Measurements from ENCODE around the gene HACD1.

HACD1 gene

DNA sequence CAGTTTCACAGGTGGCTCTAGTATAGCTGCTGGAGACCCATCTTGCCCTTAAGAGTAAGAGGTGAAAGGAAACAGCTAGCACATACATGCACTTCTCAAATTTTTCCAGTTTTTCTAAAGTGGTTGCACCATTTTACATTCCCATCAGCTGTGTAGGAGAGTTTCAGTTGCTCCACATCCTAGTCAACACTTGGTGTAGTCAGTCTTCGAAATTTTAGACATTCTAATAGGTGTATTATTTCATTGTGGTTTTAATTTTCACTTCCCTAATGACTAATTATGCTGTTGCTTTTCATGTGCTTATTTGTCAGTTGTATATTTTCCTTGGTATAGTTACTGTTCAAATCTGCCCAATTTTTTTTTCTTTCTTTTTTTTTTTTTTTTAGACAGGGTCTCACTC lies 9.5 kb upstream of the HACD1 start:
- no peak overlapping the region for H3K27ac ChIP-seq
- H3K27me3 ChIP-seq (ENCODE audit: insufficient read depth, low read depth), result no peaks in the 10 kb centered on the region
- no peaks in the 10 kb centered on the region for H3K4me1 ChIP-seq (ENCODE audit: low read depth, poor library complexity, severe bottlenecking)
- H3K9ac ChIP-seq, result no peak overlapping the region
- H3K4me3 ChIP-seq (IDR thresholded peaks at IDR 0.05; ENCODE audit: insufficient read depth, low read depth, low read length), result no peak overlapping the region
- H3K79me2 ChIP-seq (ENCODE audit: insufficient read depth, low read depth), result no peaks in the 10 kb centered on the region
- no peaks in the 10 kb centered on the region for H3K36me3 ChIP-seq (ENCODE audit: insufficient read depth)
- TF ChIP-seq, protein P1, sequence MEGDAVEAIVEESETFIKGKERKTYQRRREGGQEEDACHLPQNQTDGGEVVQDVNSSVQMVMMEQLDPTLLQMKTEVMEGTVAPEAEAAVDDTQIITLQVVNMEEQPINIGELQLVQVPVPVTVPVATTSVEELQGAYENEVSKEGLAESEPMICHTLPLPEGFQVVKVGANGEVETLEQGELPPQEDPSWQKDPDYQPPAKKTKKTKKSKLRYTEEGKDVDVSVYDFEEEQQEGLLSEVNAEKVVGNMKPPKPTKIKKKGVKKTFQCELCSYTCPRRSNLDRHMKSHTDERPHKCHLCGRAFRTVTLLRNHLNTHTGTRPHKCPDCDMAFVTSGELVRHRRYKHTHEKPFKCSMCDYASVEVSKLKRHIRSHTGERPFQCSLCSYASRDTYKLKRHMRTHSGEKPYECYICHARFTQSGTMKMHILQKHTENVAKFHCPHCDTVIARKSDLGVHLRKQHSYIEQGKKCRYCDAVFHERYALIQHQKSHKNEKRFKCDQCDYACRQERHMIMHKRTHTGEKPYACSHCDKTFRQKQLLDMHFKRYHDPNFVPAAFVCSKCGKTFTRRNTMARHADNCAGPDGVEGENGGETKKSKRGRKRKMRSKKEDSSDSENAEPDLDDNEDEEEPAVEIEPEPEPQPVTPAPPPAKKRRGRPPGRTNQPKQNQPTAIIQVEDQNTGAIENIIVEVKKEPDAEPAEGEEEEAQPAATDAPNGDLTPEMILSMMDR (conservative IDR thresholded peaks at IDR 0.05; ENCODE audit: low read depth, low read length), result no peak
- no peak overlapping the region for H2AFZ ChIP-seq (ENCODE audit: low read depth)
- H4K20me1 ChIP-seq (ENCODE audit: insufficient read depth), result no peaks in the 10 kb centered on the region
- H3K4me2 ChIP-seq, result no peak overlapping the region

DNA sequence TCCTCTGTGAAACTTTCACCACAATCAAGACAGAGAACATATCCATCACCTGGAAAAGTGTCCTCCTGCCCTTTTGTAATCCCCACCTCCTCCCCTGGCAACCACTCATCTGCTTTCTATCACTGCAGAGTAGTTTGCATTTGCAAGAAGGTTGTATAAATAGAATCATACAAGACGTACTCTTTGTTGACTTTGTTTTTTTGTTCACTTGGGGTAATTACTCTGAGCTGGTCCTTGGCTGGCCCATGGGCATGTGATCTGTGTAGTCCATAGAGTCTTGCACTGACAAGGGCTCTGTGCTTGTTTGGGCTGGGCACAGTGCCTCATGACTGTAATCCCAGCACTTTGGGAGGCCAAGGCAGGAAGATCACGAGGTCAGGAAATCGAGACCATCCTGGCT lies 7.8 kb upstream of the HACD1 start:
- Histone ChIP-seq H3K27ac (no peak overlapping the region), H4K20me1 (ENCODE audit: insufficient read depth) (no peaks in the 10 kb centered on the region)

DNA sequence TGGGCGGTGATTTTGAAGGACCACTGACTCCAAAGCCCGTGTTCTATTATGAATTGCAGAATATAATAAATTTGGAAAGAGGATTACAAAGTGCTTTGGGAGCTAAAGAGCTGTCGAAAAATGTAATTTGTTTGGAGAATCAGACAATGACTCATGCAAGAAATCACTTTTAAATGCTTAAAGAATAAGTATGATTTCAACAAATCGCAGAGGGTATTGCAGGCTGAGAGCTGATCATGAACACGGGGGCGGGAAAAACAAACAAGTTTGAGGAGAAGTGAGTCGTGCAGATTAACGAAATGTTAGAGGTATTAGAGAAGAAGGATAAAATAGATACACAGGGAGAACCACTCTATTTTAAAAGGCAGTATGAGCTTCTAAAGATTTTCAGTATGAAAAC lies 4.9 kb upstream of the HACD1 start:
- Histone ChIP-seq H3K4me2 (no peak overlapping the region), H3K4me1 (ENCODE audit: low read depth, poor library complexity, severe bottlenecking) (no peaks in the 10 kb centered on the region), H3K27ac (no peak overlapping the region), H3K4me3 (IDR thresholded peaks at IDR 0.05; ENCODE audit: insufficient read depth, low read depth, low read length) (no peak overlapping the region), H3K9ac (no peak overlapping the region), H2AFZ (ENCODE audit: low read depth) (no peak overlapping the region), H3K27me3 (ENCODE audit: insufficient read depth, low read depth) (no peaks in the 10 kb centered on the region), H4K20me1 (ENCODE audit: insufficient read depth) (no peaks in the 10 kb centered on the region), H3K79me2 (ENCODE audit: insufficient read depth, low read depth) (no peaks in the 10 kb centered on the region), H3K36me3 (ENCODE audit: insufficient read depth) (no peaks in the 10 kb centered on the region)
- TF ChIP-seq, protein P1 (conservative IDR thresholded peaks at IDR 0.05; ENCODE audit: low read depth, low read length), result no peak

More for the DNA sequence above, 7.8 kb upstream of the HACD1 start:
- Histone ChIP-seq H2AFZ (ENCODE audit: low read depth) (no peak overlapping the region), H3K4me2 (no peak overlapping the region), H3K27me3 (ENCODE audit: insufficient read depth, low read depth) (no peaks in the 10 kb centered on the region), H3K79me2 (ENCODE audit: insufficient read depth, low read depth) (no peaks in the 10 kb centered on the region), H3K36me3 (ENCODE audit: insufficient read depth) (no peaks in the 10 kb centered on the region), H3K9ac (no peak overlapping the region), H3K4me3 (IDR thresholded peaks at IDR 0.05; ENCODE audit: insufficient read depth, low read depth, low read length) (no peak overlapping the region), H3K4me1 (ENCODE audit: low read depth, poor library complexity, severe bottlenecking) (no peaks in the 10 kb centered on the region)
- TF ChIP-seq, protein P1 (conservative IDR thresholded peaks at IDR 0.05; ENCODE audit: low read depth, low read length), result no peak

DNA sequence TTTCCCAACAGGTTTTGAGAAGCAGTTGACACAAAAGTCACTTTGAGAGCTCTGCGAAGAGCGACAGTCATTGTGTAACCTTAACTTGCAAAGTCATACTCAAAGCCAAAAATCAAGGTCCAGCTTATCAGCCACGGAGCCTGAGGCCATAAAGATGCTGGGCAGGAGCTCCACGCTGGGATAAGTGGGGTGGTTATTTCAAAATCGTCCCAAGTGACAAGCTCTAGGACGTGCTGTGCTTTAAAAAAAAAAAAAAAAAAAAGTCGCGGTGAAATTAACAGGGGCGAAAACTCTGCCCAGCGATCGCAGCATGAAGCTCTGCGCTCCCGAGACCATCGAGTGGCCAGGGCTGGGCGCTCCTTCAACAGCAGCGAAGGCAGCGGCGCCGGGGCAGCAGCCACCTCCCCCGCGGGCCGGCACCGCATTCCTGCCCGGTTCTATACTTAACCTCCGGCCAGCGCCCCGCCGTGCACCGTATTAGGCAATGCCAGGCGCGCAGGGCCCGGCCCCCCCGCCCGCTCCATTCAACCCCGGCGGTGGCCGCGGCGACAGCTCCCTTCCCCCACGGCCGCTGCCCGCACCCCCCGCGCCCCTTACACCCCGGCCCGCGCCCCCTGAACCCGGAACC lies 657 bp downstream of the HACD1 start:
- TF ChIP-seq, protein P1 (conservative IDR thresholded peaks at IDR 0.05; ENCODE audit: low read depth, low read length), result no peak
- H3K4me3 ChIP-seq (IDR thresholded peaks at IDR 0.05; ENCODE audit: insufficient read depth, low read depth, low read length), result no peak overlapping the region
- H3K4me2 ChIP-seq, result no peak overlapping the region
- no peaks in the 10 kb centered on the region for H3K36me3 ChIP-seq (ENCODE audit: insufficient read depth)
- H3K27ac ChIP-seq, result no peak overlapping the region
- H4K20me1 ChIP-seq (ENCODE audit: insufficient read depth), result no peaks in the 10 kb centered on the region
- no peaks in the 10 kb centered on the region for H3K27me3 ChIP-seq (ENCODE audit: insufficient read depth, low read depth)
- no peaks in the 10 kb centered on the region for H3K79me2 ChIP-seq (ENCODE audit: insufficient read depth, low read depth)
- H3K9ac ChIP-seq, result peak overlapping the region; percentile 49; the same call in 1 of the 2 replicates
- H2AFZ ChIP-seq (ENCODE audit: low read depth), result peak overlapping the region; percentile 95
- H3K4me1 ChIP-seq (ENCODE audit: low read depth, poor library complexity, severe bottlenecking), result no peaks in the 10 kb centered on the region
